K562 (cell line): ENCODE data around the gene MSANTD1. TPM values are rescaled to one million over a fixed set of nuclear protein-coding genes. Genes with fewer than 3 reads are reported as not detected.

Experiments used
- ATAC-seq: fragments of 200-7000 bp; cut with Tn5 transposase; 3 replicates; pipeline ENCODE4 v1.9.1; 2020; ENCODE audit warnings: moderate library complexity
- BruUV-seq: library from RNA; stranded (reverse); fragments of 400-500 nt; replicated peaks from 2 replicates; lab custom pipeline; 2021; lab: Mats Ljungman, UMichigan
- CTCF ChIA-PET: fragments of 300-600 bp; formaldehyde crosslinking; extraction: SDS; loops from one replicate; lab custom pipeline; 2021; ENCODE audit warnings: low intra/inter-chr PET ratio; lab: Yijun Ruan, JAX
- POLR2A ChIA-PET: fragments of 300-600, 350-650 bp; sonication (Branson Sonifier 250); formaldehyde crosslinking; extraction: SDS; loops from one replicate; lab custom pipeline; 2021; ENCODE audit warnings: antibody characterized with exemption, inconsistent platforms; lab: Yijun Ruan, JAX
- DNase-seq, 4 experiments: peaks; one replicate each; pipeline versions ENCODE4 v3.0.0 to v3.0.0-alpha.2; 2011 to 2018; ENCODE audit warnings: low spot score in 3 of 4, mixed read lengths in 3 of 4; ENCODE audit errors: extremely low read depth in 1 of 4
- FAIRE-seq: peaks from 2 replicates; lab custom pipeline; 2011; peaks lifted over from hg19 to GRCh38; lab: Jason Lieb, UNC
- H2AFZ ChIP-seq: 2 replicates; pipeline ENCODE4 v1.6.0; 2011; ENCODE audit warnings: low read depth, low read length, control low read depth, inconsistent platforms
- H3K27ac ChIP-seq: fragments of 200-600 bp; 3 replicates; pipeline ENCODE4 v1.8.0; 2011; ENCODE audit warnings: low read depth, mild to moderate bottlenecking, control low read depth, inconsistent platforms, low read length, moderate library complexity, mixed read lengths; ENCODE audit errors: extremely low read depth
- H3K27me3 ChIP-seq, 2 experiments: fragments of 300-600 bp in 1 of 2; 2 replicates in 1 of 2; 3 replicates in 1 of 2; pipeline versions ENCODE4 v1.6.0 to v1.8.0; 2011; ENCODE audit warnings: inconsistent platforms in 2 of 2, low read length in 2 of 2, mild to moderate bottlenecking in 1 of 2, mixed read lengths in 1 of 2, moderate library complexity in 1 of 2; ENCODE audit not compliant: control insufficient read depth in 2 of 2, insufficient read depth in 2 of 2
- H3K36me3 ChIP-seq: fragments of 300-600 bp; 3 replicates; pipeline ENCODE4 v1.8.0; 2011; ENCODE audit warnings: mild to moderate bottlenecking, low read length, inconsistent platforms; ENCODE audit not compliant: control insufficient read depth, insufficient read depth
- H3K4me1 ChIP-seq, 2 experiments: fragments of 200-600 bp in 1 of 2; replicated peaks in 1 of 2; 2 replicates in 1 of 2; 3 replicates in 1 of 2; pipeline versions ENCODE4 v1.5.1 to v1.8.0; 2011; ENCODE audit warnings: inconsistent platforms in 2 of 2, low read length in 2 of 2, mild to moderate bottlenecking in 1 of 2, mixed read lengths in 1 of 2, moderate library complexity in 1 of 2; ENCODE audit not compliant: control insufficient read depth in 2 of 2, insufficient read depth in 2 of 2
- H3K4me2 ChIP-seq: 2 replicates; pipeline ENCODE4 v1.6.1; 2011; ENCODE audit warnings: low read length, control low read depth, inconsistent platforms, mixed read lengths; ENCODE audit not compliant: insufficient read depth
- H3K4me3 ChIP-seq: fragments of 200-600 bp; sonication (generic), shearing (Covaris generic); 2 replicates; pipeline ENCODE4 v1.5.1; 2016; ENCODE audit warnings: control low read depth, inconsistent platforms
- H3K79me2 ChIP-seq: fragments of 200-600 bp; 3 replicates; pipeline ENCODE4 v1.8.0; 2011; ENCODE audit warnings: low read length, inconsistent platforms; ENCODE audit not compliant: control insufficient read depth, insufficient read depth
- H3K9ac ChIP-seq, 2 experiments: 2 replicates each; pipeline versions ENCODE4 v1.6.0 to v1.6.1; 2011; ENCODE audit warnings: low read depth in 2 of 2, low read length in 2 of 2, control low read depth in 1 of 2, inconsistent platforms in 1 of 2, mild to moderate bottlenecking in 1 of 2, mixed read lengths in 1 of 2; ENCODE audit not compliant: insufficient read depth in 1 of 2
- H3K9me1 ChIP-seq: one replicate; pipeline ENCODE4 v1.6.0; 2011; ENCODE audit warnings: inconsistent platforms, mild to moderate bottlenecking, low read length, moderate library complexity; ENCODE audit not compliant: control insufficient read depth, insufficient read depth
- H3K9me3 ChIP-seq: replicated peaks from 2 replicates; pipeline ENCODE4 v1.5.1; 2011; ENCODE audit warnings: low read depth, low read length, inconsistent platforms; ENCODE audit not compliant: control insufficient read depth, insufficient read depth
- H4K20me1 ChIP-seq: replicated peaks from 2 replicates; pipeline ENCODE4 v1.6.1; 2011; ENCODE audit warnings: low read length, inconsistent platforms, mixed read lengths; ENCODE audit not compliant: control insufficient read depth, insufficient read depth
- ETV1 ChIP-seq: fragments of 450-650 bp; conservative IDR thresholded peaks from 2 replicates; pipeline ENCODE4 v1.6.1; 2016; ENCODE audit warnings: missing genetic modification characterization, control low read depth, low read depth, missing compliant biosample characterization
- FOSL1 ChIP-seq: fragments of 200-800 bp; sonication (Bioruptor generic); conservative IDR thresholded peaks from 2 replicates; pipeline ENCODE4 v1.6.1; 2016; ENCODE audit warnings: missing genetic modification characterization, missing compliant biosample characterization
- GABPB1 ChIP-seq: sonication (generic); formaldehyde crosslinking; IDR thresholded peaks from 2 replicates; pipeline ENCODE4 v1.8.0; 2022; ENCODE audit warnings: mild to moderate bottlenecking, missing genetic modification reagents
- HLTF ChIP-seq: fragments of 450-650 bp; IDR thresholded peaks from 2 replicates; pipeline ENCODE4 v1.6.1; 2016
- HOXB6 ChIP-seq: fragments of 250-450 bp; sonication (Bioruptor Pico); IDR thresholded peaks from 2 replicates; pipeline ENCODE4 v1.5.1; 2022; ENCODE audit warnings: mild to moderate bottlenecking, borderline replicate concordance
- JUN ChIP-seq, 2 experiments: sonication (generic) in 1 of 2; formaldehyde crosslinking in 1 of 2; IDR thresholded peaks; 2 replicates each; pipeline versions ENCODE4 v1.6.1 to v1.8.0; 2012 to 2022; ENCODE audit warnings: borderline replicate concordance in 2 of 2, mild to moderate bottlenecking in 2 of 2, improper control_type of control experiment in 1 of 2, low read depth in 1 of 2, low read length in 1 of 2, missing genetic modification reagents in 1 of 2
- LEF1 ChIP-seq: fragments of 450-650 bp; IDR thresholded peaks from 2 replicates; pipeline ENCODE4 v1.6.1; 2016; ENCODE audit warnings: mild to moderate bottlenecking
- MEF2D ChIP-seq: conservative IDR thresholded peaks from 2 replicates; pipeline ENCODE4 v1.6.1; 2016; ENCODE audit warnings: low read depth, missing genetic modification characterization, missing compliant biosample characterization
- MIER1 ChIP-seq: fragments of 450-650 bp; IDR thresholded peaks from 2 replicates; pipeline ENCODE4 v1.6.1; 2016; ENCODE audit warnings: antibody characterized with exemption, mild to moderate bottlenecking, low read depth
- PHB ChIP-seq: fragments of 250-450 bp; sonication (Bioruptor Pico); IDR thresholded peaks from 2 replicates; pipeline ENCODE4 v1.5.0; 2021
- RCOR1 ChIP-seq, 2 experiments: IDR thresholded peaks; 2 replicates each; pipeline ENCODE4 v1.6.1; 2012; ENCODE audit warnings: low read depth in 2 of 2, low read length in 2 of 2, borderline replicate concordance in 1 of 2, improper control_type of control experiment in 1 of 2
- SMARCC2 ChIP-seq: fragments of 450-650 bp; IDR thresholded peaks from 2 replicates; pipeline ENCODE4 v1.6.1; 2017; ENCODE audit warnings: antibody characterized with exemption, moderate library complexity, mild to moderate bottlenecking, low read depth
- SNIP1 ChIP-seq: fragments of 450-650 bp; IDR thresholded peaks from 2 replicates; pipeline ENCODE4 v1.7.1; 2017; ENCODE audit warnings: low read depth, mild to moderate bottlenecking
- SPI1 ChIP-seq: IDR thresholded peaks from 2 replicates; pipeline ENCODE4 v1.6.1; 2011; ENCODE audit warnings: low read depth, low read length, control low read depth, borderline replicate concordance
- ZNF175 ChIP-seq: fragments of 200-800 bp; sonication (Bioruptor generic); IDR thresholded peaks from 2 replicates; pipeline ENCODE4 v1.6.1; 2016; ENCODE audit warnings: low read depth, mild to moderate bottlenecking, missing genetic modification characterization, missing compliant biosample characterization
- ZNF324 ChIP-seq: fragments of 250-450 bp; sonication (Bioruptor Pico); IDR thresholded peaks from 2 replicates; pipeline ENCODE4 v1.4.0; 2020; ENCODE audit warnings: mild to moderate bottlenecking
- ZNF764 ChIP-seq: fragments of 250-450 bp; sonication (Bioruptor Pico); IDR thresholded peaks from 2 replicates; pipeline ENCODE4 v1.4.0; 2020; ENCODE audit warnings: low read depth, mild to moderate bottlenecking, moderate library complexity
- WGBS: fragments of 100-300 bp; shearing (Covaris generic); methylation state at CpG from one replicate; pipeline ENCODE4 v1.1.6; 2016; ENCODE audit warnings: low coverage, mixed read lengths; ENCODE audit not compliant: insufficient coverage; ENCODE audit errors: missing lambda C conversion rate; 5-methylcytosine and 5-hydroxymethylcytosine counted together
- in situ Hi-C: fragments of 300-500 bp; cut with MboI; formaldehyde crosslinking; loops from 4 replicates; pipeline ENCODE4 v1.15.0; 2018; ENCODE audit warnings: inconsistent platforms, mixed read lengths
- intact Hi-C: fragments of 100-400 bp; cut with micrococcal nuclease; formaldehyde crosslinking; loops from 2 replicates; pipeline ENCODE4 v1.14.2; 2022
- polyA plus RNA-seq, 8 experiments: library from polyadenylated mRNA; depleted of rRNA in 4 of 8; stranded (reverse) in 5 of 8; unstranded in 3 of 8; fragments of >200 nt; fragmentation: Nextera tagmentation in 2 of 8; fragmentation: Illumina TruSeq in 1 of 8; extraction: Ambion mirVana in 2 of 8; extraction: Trizol in 1 of 8; gene quantifications; 2 replicates each; pipeline versions ENCODE4 v1.2.1 to v1.2.3, GENCODE V29; 2011 to 2014; ENCODE audit warnings: inconsistent platforms in 1 of 8, missing spikeins in 1 of 8
- total RNA-seq, 7 experiments: library from RNA; depleted of rRNA in 6 of 7; stranded (reverse); fragments of >200 nt in 6 of 7; fragmentation: Illumina TruSeq in 2 of 7; extraction: Trizol in 2 of 7; gene quantifications; 2 replicates each; pipeline versions ENCODE4 v1.2.1 to v1.2.3, GENCODE V29; 2011 to 2021; ENCODE audit warnings: low replicate concordance in 1 of 7
- TF ChIP-seq, protein P1 (sequence below): IDR thresholded peaks from 3 replicates; pipeline ENCODE4 v1.6.1; 2011; ENCODE audit warnings: borderline replicate concordance, mild to moderate bottlenecking; ENCODE audit not compliant: insufficient read length, insufficient read depth
- TF ChIP-seq, protein P2 (sequence below): fragments of 200-800 bp; sonication (Bioruptor generic); IDR thresholded peaks from 2 replicates; pipeline ENCODE4 v1.6.1; 2017; ENCODE audit warnings: missing genetic modification characterization, missing compliant biosample characterization

Gene MSANTD1
- total and polyA plus RNA-seq, 9 of the 15 experiments (the other 6 are each of a cell fraction or from before 2014, with no cell fraction given) = 0.04 to 0.09 (median 0.07) TPM; not detected in 6

DNA sequence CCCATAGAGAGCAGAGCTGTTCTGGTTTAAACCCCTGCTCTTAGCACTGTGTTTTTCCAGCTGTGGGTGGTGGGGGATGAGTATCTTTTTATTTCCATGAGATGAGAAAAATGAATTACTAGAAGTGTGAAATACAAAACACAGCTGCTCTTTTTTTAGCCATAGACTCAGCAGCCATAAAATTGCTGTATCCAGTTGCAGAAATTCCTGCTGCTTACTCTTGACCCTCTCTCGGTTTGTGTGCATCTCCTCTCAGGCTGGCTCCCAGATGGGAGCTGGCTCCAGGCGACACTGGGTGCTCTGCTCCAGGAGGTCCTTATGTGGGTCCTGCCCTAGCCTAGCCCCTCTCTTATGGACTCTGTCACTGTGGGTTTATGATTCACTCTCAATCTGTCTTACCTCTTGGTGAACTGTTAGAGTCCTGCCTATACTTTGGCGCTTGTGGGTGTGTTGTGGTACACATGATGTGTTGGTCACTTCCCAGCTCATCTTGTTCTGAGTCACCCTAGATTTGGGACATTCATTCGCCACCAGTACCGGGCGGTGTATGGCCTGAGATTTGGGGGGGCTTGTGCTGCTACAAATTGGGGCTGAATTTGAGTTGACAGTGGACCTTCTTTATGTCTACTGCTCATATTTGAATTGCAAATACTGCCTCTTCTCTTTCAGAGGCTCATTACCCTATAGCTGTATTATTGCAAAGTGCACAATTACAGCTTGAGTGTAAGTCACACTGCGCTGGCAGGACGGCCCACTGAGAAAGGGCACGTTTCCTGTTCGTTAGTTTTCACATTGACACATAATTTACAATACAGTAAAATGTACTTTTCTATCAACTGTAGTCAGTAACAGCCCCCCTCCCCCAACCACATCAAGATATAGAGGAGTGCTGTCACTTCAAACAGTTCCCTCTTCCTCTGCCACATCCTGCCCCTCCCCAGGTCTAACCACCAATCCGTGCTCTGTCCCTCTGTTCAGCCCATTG is 46.9 kb upstream of the MSANTD1 start:
- no peak overlapping the region for H2AFZ ChIP-seq
- POLR2A ChIA-PET = interaction anchor here (0.6 to 0.9 kb wide), 2 partner anchors 8 to 28 kb away, joined by 3 to 4 read pairs; no protein-coding TSS in a partner anchor
- H3K4me2 ChIP-seq = no peak overlapping the region
- TF ChIP-seq MIER1 (no peak), RCOR1 (IDR thresholded peaks at IDR 0.05; ENCODE audit: borderline replicate concordance in 1 of 2, low read depth in 2 of 2, low read length in 2 of 2) (peak in 1 of 2 experiments; percentile 69; a peak in 1 of 4 replicates), ZNF175 (CRISPR knock-in tag) (0 out of 2 replicates have a peak, but pooled peaks have one; percentile 35), ZNF764 (CRISPR knock-in tag) (no peak), SMARCC2 (no peak), PHB (CRISPR knock-in tag) (no peak), SPI1 (0 out of 2 replicates have a peak, but pooled peaks have one; percentile 49), MEF2D (tag) (no peak), GABPB1 (CRISPR knock-in tag) (peak; percentile 39; the same call in 1 of the 2 replicates), ZNF324 (CRISPR knock-in tag) (no peak), ETV1 (tag) (peak; percentile 75), HLTF (no peak), HOXB6 (CRISPR knock-in tag) (no peak), FOSL1 (tag) (peak; percentile 52; the same call in 1 of the 2 replicates), LEF1 (0 out of 2 replicates have a peak, but pooled peaks have one; percentile 61), JUN (IDR thresholded peaks at IDR 0.05; ENCODE audit: borderline replicate concordance, low read depth, low read length) (no peak), JUN (CRISPR knock-in tag; IDR thresholded peaks at IDR 0.05; ENCODE audit: borderline replicate concordance) (no peak), SNIP1 (no peak)
- TF ChIP-seq, protein P1, sequence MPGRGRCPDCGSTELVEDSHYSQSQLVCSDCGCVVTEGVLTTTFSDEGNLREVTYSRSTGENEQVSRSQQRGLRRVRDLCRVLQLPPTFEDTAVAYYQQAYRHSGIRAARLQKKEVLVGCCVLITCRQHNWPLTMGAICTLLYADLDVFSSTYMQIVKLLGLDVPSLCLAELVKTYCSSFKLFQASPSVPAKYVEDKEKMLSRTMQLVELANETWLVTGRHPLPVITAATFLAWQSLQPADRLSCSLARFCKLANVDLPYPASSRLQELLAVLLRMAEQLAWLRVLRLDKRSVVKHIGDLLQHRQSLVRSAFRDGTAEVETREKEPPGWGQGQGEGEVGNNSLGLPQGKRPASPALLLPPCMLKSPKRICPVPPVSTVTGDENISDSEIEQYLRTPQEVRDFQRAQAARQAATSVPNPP = no peak
- TF ChIP-seq, protein P2, sequence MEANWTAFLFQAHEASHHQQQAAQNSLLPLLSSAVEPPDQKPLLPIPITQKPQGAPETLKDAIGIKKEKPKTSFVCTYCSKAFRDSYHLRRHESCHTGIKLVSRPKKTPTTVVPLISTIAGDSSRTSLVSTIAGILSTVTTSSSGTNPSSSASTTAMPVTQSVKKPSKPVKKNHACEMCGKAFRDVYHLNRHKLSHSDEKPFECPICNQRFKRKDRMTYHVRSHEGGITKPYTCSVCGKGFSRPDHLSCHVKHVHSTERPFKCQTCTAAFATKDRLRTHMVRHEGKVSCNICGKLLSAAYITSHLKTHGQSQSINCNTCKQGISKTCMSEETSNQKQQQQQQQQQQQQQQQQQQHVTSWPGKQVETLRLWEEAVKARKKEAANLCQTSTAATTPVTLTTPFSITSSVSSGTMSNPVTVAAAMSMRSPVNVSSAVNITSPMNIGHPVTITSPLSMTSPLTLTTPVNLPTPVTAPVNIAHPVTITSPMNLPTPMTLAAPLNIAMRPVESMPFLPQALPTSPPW (CRISPR knock-in tag) = peak; percentile 52

More for the DNA sequence above, 46.9 kb upstream of the MSANTD1 start:
- in situ Hi-C loops (no loop called here), intact Hi-C loops (no loop called here)
- ATAC-seq (peak; percentile 92), FAIRE-seq (peak; percentile 49), DNase-seq (peak in 2 of 4 experiments; percentile 41 to 63)
- Histone ChIP-seq H3K4me1 (peaks cover 6 to 12% of the 10 kb centered on the region in 2 experiments; a peak in 1 of 5 replicates), H3K36me3 (peaks cover 34% of the 10 kb centered on the region; the same call in 2 of the 3 replicates), H3K9me1 (no peaks in the 10 kb centered on the region), H3K9me3 (no peaks in the 10 kb centered on the region), H3K9ac (no peak overlapping the region), H4K20me1 (no peaks in the 10 kb centered on the region), H3K27me3 (no peaks in the 10 kb centered on the region), H3K27ac (peak overlapping the region; percentile 49; the same call in 1 of the 3 replicates), H3K79me2 (no peaks in the 10 kb centered on the region), H3K4me3 (no peak overlapping the region)
- WGBS = 53% methylated on average over 11 of the region's 11 CpGs
- no TSS peak for BruUV-seq
- CTCF ChIA-PET = no interaction called here
